RCC 7860 (cell line): ENCODE data around the gene LARGE1.

Experiments
- DNase-seq: peaks from one replicate; pipeline ENCODE4 v3.0.0-alpha.2; 2015; ENCODE audit warnings: low spot score
- FAIRE-seq: peaks from 2 replicates; lab custom pipeline; 2012; peaks lifted over from hg19 to GRCh38; lab: Jason Lieb, UNC

The LARGE1 gene

DNA sequence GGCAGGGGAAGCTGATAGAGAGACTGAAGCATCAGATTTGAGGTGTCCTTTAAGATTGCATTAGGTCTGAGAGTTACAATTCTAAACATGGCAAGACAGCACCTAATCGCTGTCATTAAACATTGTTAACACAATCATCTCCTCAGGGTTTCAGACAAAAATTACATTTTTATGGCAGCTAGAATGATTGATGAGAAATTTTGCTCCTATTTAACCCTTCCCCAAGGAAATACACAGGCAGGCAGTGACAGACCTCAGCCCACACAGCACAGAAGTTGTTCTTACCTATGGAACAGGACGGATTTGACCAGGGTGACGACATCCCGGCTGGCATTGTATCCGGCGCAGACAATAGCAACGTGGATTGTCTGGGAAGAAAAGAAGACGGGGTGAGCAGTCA is 294.3 kb downstream of the LARGE1 start:
- DNase-seq (no peak), FAIRE-seq (no peak)

DNA sequence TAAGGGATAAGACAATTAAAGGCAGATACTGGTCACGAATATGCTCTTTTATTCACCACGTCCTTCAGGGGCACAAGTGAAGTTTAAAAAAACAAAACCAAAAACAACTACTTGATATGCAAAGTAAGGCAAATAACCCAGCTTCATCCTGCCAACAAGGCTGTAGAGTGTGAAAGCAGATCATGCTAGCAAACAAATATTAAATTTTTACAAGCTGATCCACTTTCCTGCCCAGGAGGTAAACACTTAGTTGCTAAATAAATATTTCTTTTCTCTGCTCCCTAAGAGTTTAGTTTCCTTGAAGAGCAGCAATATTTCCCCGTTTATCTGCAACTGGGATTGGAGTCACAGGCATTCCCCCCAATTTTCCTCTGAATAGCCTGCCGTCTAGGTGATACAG is 300.2 kb downstream of the LARGE1 start:
- FAIRE-seq (no peak), DNase-seq (no peak)

GRCh38 chr22:33606504-33606903 is 313.8 kb downstream of the LARGE1 start:
- no peak for FAIRE-seq
- DNase-seq: no peak

DNA sequence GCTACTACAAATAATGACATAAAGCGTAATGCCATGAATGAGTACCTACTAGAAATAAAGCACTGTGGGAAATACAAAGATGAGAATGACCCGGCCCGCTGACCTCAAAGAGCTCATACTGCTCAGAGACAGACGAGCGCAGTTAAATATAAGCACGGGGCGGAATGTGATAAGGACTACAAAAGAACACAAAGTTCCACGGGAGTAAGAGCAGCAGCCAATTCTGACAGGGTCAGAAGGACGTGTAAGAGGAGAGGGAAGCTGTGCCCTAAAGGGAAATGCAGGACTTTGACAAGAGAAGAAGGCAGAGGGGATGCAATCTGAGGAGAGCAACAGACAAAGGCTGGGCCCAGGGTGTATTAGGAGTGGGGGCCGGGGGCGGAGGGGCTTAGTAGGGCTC is 314.6 kb downstream of the LARGE1 start:
- DNase-seq (no peak), FAIRE-seq (no peak)

- DNase-seq: no peak
- FAIRE-seq: no peak
These were observed 315.1 kb downstream of the LARGE1 start for GRCh38 chr22:33605221-33605620.

- no peak for FAIRE-seq
- DNase-seq: no peak
These were observed 319.2 kb downstream of the LARGE1 start for GRCh38 chr22:33601062-33601461.

GRCh38 chr22:33600595-33600994 is 319.7 kb downstream of the LARGE1 start:
- FAIRE-seq (no peak), DNase-seq (no peak)

GRCh38 chr22:33600113-33600512 is 320.2 kb downstream of the LARGE1 start:
- DNase-seq (no peak), FAIRE-seq (no peak)

- FAIRE-seq: no peak
- DNase-seq: no peak
These were observed 320.7 kb downstream of the LARGE1 start for GRCh38 chr22:33599596-33599995.

GRCh38 chr22:33598821-33599220 is 321.5 kb downstream of the LARGE1 start:
- FAIRE-seq (no peak), DNase-seq (no peak)

- FAIRE-seq: no peak
- no peak for DNase-seq
These were observed 322.8 kb downstream of the LARGE1 start for GRCh38 chr22:33597274-33597985.

DNA sequence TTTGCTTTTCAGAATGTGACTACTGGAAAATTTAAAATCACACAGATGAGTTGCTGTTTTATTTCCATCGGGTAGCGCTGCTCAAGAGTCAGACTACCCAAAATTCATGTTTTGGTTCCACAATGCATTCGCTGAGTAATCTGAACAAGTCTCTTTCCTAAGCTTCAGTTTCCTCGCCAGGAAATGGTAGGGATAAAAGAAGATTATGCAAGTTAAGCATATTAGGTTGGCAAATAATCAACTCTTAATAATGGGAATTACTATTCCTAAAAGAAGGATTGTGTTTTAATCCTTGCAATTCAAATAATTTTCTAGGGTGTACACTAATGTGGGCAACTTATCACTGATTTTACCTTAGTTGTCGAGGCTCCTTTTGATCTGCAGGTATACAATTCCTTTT is 326.5 kb downstream of the LARGE1 start:
- no peak for FAIRE-seq
- no peak for DNase-seq

GRCh38 chr22:33591946-33592345 is 328.3 kb downstream of the LARGE1 start:
- DNase-seq: no peak
- no peak for FAIRE-seq

DNA sequence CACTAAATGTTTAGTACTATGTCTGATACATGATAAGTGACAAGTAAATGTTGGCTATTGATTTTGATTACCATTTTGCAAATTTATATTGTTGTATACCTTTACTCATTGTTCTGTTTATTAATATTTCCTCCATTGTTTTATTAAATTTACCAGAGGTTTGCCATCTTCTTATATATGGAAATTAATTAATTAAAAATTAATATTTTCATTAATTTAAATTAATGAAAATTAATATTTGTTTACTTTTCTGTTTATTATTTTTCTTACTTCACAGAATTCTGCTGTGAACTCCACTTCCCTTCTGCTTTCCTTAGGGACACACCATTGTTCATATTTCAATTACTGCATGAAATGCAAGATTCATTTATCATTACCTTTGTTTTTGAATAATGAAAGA is 331.0 kb downstream of the LARGE1 start:
- no peak for DNase-seq
- no peak for FAIRE-seq

DNA sequence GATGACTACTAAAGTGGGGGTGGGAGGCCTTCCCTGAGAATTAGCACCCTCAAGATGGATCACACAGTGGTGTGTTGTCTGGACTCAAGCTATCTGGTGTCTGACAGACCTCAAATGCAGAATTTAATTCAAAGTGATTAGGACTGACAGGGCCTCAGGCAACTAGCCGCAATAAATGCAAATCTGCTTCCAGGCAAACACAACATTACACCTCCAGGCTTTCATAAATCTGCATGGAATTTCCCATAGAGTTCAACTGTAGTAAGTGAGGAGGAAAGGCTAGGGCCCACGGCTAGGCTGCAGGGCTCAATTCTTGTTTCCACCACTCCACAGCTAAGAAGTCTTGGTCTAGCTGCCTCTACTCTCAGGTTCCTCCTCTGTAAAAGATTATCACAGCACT is 331.4 kb downstream of the LARGE1 start:
- DNase-seq (no peak), FAIRE-seq (no peak)

- FAIRE-seq (no peak), DNase-seq (no peak)
These were observed 336.1 kb downstream of the LARGE1 start for GRCh38 chr22:33584152-33584551.

DNA sequence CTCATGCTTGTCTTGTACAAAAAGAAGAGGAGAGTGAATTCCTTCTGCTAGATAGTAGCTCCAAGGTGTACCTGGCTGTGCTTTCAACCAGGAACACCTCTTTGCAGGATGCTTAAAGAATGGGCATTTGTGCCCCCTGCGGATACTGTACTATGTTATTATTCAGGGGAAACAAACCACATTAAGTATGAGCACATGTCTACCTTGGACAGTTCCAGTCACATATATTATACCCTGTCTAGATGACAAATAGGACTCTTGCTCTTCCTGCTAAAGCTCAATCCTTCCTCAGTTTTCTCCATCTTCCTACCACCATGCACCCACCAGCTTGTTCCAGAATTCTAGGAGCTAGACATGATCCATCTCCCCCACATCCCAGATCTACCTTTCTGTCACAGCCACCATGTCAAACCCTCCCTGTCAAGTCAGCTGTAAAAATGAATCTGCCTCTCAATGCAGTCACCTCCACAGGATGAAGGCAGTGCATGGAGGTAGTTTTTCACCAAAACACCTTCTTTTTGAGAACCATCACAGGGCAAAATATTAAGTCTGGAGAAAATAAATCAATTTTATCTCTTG is 337.4 kb downstream of the LARGE1 start:
- FAIRE-seq: no peak
- no peak for DNase-seq

DNA sequence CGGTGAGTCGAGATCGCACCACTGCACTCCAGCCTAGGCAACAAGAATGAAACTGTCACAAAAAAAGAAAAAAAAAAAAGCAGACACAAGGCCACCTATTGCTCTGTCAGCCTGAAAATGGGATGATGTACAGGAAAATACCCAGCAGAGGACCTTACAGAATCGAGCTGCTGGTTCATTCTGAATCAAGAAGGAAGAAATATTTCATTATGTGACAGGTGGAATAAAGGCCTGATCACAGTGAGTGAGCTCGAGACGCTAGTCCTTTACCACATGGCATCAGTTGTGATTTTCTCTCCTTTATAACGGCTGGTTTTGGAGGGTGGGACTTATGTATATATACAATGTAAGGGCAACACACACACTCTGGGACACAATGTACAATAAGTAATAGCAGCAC is 340.0 kb downstream of the LARGE1 start:
- DNase-seq (no peak), FAIRE-seq (no peak)

- peak; percentile 26 for FAIRE-seq
These were observed 340.7 kb downstream of the LARGE1 start for GRCh38 chr22:33579448-33580093.

GRCh38 chr22:33578752-33579151 is 341.5 kb downstream of the LARGE1 start:
- DNase-seq (peak; percentile 11), FAIRE-seq (no peak)

More at GRCh38 chr22:33579448-33580093, 340.7 kb downstream of the LARGE1 start:
- DNase-seq: peak; percentile 35

- peak; percentile 51 for DNase-seq
- peak; percentile 91 for FAIRE-seq
These were observed 342.3 kb downstream of the LARGE1 start for GRCh38 chr22:33577862-33578411.

DNA sequence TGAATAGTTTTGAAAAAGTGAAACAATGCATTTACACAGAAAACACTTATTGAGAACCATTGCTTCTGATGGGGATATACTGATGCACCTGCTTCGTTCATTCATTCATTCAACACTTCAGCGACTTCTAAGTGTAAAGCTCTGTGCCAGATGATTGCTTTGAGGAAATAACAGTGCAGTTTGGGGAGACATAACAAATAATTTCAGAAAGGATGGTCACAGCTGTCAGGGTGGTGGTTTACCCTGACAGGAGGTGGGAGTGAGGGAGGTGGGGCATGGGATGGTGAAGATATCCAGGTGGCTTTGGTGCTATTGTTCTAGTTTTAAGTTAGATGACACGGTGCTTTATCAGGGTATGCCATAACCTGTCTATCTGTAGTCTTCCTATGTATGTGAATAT is 344.1 kb downstream of the LARGE1 start:
- FAIRE-seq: no peak

More for the DNA sequence above, 344.1 kb downstream of the LARGE1 start:
- no peak for DNase-seq
